Hematopoietic multipotent progenitor cell treated with erythropoietin and hydrocortisone succinate and interleukin-3 and kit ligand, for 17 days (in vitro differentiated cells): Measurements from ENCODE around the gene PRKAG2.

ENCODE experiments used
- DNase-seq: peaks from one replicate; pipeline ENCODE4 v3.0.0-alpha.2; 2015; ENCODE audit warnings: low spot score

The PRKAG2 gene

DNA sequence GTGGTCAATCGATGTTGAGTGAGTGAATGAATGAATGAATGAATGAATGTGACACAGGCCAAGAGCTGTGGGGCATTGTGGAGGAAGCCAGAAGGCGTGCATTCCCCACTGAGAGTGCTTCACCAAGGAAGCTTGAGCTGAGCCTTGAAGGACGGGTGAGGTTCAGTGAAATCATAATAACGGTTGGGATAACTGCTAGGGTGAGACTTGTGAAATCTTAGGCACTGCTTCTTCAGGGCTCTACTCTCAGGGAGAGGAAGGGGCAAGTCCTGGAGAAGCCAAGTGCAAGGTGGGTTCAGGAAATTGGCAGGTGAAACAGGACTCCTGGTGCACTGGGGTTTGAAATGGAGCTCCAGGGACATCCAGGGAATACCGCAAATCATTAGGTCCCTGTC, 23.7 kb upstream of the PRKAG2 start:
- DNase-seq: no peak

GRCh38 chr7:151899513-151900360, 22.8 kb upstream of the PRKAG2 start:
- DNase-seq: no peak

DNA sequence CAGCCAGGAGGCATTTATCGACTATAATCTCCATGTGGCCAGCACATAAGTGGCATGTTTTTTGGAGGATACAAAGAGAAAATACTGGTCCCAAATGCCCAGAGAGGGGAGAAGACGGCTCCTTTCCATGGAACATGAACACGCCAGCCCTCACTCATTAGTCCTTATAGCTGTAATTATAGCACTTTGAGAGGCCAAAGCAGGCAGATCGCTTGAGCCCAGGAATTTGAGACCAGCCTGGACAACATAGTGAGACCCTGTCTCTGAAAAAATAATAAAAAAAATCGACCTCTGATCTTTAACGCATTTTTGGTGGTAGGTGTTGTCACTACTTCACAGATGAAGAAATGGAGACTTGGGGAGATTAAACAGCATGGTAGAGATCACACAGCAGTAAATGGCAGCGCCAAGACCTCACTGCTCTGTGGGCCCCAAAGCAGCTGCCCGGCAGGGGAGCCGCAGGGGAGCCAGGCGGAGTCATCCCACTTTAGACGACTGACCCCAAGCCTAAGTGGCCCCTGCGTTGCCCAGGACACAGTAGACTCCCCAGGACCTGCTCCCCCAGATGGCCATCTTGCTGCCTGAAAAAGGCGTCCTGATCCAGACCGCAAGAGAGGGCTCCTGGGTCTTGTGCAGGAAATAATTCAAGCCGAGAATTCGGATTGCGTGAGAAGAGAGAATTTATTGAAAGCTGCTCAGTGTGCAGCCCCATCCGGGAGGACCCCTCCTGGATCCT, 21.2 kb upstream of the PRKAG2 start:
- no peak for DNase-seq

DNA sequence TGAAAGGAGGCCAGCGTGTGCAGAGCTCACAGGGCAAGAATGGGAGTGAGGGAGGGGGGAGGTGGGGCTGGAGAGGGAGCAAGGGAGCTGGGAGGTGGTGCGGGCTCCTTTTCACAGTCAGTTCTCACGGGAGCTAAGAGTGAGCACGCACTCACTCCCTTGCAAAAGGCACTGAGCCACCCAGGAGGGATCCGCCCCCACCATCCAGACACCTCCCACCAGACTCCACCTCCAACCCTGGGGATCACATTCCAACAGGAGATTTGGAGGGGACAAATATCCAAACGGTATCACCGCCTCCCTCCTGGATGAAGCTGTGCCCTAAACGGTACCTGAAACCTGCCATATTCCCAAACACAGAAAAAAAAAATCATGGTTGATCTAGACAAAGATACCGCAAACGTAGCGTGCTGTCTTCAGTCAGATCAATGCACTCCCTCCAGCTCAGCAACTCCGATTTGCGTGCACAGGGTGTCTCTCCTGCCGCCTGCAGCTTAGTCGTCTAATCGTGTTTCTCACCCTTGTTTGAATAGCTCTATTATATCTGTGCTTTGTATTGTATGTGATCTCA, 20.3 kb upstream of the PRKAG2 start:
- DNase-seq: no peak

DNA sequence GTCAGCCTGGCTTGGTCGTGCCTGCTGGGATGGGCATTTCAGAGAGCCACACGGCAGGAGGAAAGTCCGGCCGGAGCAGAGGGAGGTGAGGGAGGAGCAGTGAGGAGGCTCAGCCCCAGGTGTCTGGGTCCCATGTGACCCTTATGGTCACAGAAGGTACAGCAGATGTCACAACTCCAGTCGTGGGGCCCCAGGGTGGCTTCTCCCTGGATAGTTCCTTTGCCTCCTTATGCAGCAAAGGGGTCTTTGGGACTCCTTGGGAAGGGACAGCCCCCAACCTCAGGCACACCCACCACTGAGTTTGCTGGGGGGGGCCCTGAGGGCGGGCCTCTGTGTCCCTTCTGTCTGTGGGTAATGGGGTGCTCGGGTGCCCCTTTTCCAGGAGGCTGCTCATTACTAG, 19.6 kb upstream of the PRKAG2 start:
- DNase-seq: no peak

DNA sequence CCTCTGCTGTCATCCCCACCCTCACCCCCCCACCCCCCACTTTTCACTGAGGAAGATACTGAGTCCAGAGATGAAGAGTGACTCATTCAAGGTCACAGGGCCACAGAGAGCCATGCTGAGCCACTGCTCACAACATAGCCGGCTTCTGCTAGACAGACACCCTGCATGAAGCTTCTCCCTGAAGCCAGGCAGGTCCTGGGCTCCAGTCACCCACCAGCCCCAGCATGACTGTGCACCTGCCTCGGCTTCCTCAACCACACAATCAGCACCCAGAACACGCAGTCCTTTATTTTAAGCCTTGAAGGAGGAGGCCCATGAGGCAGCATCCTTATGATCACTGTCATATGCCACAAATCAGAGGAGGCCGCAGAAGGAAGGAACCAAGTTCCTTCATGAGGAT, 19.2 kb upstream of the PRKAG2 start:
- no peak for DNase-seq

DNA sequence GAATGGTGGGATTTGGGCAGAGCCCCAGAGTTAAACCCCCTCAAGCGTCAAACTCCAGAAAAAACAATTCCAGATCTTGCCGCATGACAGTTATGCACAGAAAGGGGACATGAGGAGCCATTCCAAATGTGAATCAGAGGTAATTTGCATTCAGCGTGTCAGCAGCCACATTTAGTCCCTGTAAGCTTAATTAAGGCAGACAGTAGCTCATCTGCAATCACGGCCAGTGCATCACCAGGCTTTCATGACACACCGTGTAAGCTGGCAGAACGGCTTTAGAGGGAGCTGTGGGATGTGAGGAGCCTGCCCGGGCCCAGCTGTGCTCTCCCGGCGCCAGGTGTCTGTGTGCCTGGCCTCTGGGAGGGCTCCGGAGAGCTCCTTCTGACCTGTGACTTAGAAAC, 18.7 kb upstream of the PRKAG2 start:
- no peak for DNase-seq

GRCh38 chr7:151895008-151895630, 18.2 kb upstream of the PRKAG2 start:
- DNase-seq: no peak

DNA sequence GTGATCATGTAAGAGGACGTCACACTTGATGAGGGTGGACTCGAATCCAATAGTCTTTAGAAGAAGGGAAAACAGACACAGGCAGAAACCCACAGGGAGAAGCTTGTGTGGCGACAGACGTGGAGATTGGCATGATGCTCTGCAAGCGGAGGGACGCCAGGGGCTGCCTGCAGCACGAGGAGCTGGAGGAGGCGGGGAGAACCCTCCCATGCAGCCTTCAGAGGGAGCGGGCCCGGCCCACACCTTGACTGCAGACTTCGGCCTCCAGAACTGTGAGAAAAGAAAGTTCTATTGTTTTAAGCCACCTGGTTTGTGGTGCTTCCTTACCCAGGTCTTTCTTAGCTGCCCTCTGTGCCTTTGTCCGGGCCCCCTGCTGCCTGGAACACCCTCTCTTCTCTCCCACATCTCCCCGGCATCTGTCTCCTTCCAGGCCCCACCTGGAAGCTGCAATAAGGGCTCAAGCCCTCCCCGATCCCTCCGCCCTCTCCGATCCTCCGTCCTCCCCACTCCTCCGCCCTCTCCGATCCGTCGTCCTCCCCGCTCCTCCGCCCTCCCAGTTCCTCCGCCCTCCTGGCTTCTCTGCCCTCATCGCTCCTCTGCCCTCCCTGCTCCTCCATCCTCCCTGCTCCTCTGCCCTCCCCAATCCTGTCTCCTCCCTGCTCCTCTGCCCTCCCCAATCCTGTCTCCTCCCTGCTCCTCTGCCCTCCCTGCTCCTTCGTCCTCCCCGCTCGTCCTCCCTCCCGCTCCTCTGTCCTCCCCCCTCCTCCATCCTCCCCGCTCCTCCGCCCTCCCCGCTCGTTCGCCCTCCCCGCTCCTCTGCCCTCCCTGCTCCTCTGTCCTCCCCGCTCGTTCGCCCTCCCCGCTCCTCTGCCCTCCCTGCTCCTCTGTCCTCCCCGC, 17.4 kb upstream of the PRKAG2 start:
- no peak for DNase-seq

GRCh38 chr7:151893405-151893923, 16.5 kb upstream of the PRKAG2 start:
- no peak for DNase-seq

DNA sequence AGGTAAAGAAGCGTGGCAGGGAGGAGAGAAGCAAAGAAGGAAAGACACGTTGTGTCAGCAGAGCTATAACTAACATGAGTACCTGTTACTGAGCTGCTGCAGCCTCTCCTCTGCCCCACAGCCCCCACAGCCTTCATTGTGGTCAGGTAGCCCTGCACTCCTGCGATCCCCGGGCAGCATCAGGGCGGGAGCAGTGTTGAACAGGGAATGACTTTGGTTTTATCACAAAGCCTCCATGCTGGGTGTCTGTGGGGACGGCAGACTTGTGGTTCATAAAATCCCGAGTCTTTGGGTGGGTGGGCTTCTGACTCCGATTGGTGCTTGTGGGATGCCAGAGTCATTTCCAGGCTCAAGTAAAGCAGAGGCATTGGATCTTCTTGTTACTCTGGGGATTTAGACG, 14.8 kb upstream of the PRKAG2 start:
- DNase-seq: no peak

- DNase-seq: no peak
Observed at GRCh38 chr7:151891182-151891581, 14.3 kb upstream of the PRKAG2 start.

DNA sequence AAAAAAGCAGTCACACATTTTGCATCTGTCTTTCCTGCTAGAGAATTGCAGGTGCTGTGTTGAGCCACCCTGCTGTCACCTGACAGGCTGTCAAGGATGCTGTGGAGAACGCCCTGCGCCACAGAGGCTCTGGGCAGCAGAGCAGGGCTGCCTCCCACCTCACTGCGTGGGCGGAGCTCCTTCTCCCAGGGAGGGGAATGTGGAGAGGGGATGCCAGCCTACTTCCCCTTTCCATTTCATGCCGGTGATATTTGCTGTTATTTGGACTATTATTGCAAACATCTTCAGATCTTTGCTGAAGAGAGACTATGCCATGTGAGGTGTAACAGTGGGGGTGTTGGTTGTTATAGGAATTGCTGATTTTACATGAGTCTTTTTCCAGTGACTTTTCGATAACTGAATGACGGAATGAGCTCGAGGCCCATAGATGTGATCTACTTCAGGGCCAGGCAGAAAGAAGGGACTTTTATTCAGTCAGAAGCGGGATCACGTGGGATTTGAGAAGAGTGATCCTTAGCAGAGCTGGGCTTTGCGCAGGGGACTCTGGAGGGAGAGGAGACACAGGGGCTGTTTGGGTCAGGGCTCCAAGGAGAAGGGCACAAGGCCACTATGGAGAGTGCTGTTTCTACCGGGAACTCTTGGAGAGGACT, 13.6 kb upstream of the PRKAG2 start:
- DNase-seq: no peak

DNA sequence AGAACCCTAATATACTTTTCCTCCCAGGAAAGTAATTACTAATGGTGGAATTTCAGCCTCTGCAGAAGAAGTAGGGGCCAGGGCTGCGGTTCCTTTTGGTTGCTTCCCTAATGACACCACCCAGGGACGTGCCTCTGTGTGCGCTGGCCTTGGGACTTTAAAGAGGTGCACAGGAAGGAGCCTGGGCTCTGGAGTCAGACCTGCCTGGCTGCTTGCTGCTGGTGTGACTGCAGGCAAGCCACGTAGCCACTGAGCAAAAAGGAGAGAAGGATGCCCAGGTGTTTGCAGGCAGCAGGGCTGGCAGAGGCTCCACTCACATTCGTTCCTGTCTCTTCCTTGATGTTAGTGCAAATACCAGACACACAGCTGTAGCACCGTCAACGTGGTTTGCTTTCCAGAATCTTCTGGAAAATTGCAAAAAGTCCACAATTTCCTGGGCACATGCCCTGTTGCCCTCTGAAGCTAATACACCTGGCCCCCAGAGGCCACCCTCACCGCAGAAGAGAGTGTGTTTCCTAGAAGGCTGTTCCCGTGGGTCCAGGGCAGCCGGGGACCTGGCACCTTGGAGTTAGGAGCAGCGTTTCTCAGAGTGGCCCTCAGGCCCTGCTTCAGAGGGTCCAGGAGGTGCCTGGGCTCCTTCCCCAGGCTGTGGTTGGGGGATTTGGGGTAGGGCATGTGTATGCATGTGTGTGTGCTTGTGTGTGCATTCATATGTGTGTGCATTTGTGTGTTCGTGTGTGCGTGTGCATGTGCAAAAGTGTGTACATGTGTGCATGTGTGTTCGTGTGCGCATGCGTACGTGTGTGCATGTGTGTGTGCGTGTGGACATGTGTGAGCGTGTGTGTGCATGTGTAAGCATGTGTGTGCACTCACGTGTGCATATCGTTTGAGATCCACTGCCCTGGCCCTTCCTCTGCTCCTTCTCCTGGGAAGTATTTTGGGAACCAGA, 12.8 kb upstream of the PRKAG2 start:
- DNase-seq: no peak

DNA sequence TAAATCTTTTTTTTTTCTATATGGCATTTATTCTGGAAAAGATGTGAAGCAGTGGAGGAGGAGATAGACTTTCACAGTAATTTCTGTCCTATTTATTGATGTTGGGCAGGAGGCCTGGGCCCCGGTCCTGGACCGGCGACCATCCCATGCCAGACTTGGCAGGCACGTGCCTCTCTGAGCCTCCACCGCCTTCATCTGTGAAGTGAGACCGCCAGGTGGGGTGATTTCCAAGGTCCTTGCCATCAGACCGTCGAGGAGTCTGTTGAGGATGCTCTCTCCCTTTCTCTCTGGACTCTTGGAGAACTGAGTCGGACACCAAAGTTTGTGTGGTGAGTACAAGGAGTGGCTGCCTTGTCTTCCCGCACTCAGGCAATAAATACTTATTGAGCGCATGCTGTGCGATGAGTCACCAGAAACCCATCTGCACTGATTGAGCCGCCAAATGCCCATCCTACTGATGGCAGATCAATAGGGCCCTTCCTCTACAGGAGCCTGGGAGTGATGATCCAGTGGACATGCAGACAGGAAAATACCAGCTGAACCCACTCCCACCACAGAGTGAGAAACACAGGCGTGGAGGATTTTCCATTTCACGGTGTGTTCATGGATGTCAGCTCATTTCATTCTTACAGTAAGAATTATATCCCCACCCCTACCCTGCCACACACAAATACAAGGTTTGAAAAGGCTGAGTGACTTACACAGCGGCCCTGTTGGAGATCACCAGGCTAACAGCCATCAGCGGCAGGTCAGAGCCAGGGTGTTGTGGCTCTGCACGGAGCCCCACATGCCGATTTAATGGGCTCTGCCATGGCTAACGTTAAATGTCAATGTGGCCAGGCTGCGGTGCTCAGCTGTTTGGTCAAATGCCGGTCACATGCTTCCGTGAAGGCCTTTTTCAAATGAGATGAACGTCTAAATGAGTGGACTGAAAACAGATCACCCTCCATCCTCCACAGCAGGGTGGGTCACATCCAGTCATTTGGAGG, 11.5 kb upstream of the PRKAG2 start:
- no peak for DNase-seq

DNA sequence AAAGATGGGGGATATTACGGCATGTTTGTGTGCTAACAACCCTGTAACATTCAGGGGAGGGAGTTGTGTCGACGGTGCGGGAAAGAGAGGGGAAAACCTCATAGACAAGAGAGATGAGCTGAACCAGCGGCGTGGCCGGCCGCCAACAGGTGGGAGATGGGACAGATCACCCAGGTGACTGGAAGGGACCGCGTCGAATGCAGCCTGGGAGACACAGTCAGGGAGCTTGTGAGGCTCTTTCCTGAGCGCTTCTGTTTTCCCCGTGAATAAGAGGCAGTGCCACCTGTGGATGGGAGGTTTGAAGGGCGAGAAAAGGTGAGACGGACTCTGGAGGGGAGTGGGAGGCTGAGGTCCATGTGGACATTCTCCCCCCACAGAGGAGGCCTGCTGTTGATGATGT, 9.9 kb upstream of the PRKAG2 start:
- no peak for DNase-seq

DNA sequence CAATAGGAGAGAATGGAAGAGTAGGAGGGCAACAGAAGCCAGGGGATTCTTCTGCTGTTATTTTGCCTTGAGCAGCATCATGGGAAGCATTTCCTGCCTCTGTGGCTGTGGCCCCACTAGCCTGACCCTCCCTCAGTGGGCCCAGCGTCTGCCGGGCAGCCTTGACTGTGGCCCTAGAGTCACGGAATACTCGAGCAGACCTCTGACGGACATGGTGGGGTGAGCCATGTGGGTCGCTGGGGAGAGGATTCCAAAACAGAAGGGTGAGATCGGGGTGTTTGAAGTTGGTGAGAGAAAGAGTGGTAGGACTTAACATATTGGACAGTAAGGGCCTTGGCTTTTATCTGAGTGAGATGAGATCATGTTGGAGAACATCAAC, 8.3 kb upstream of the PRKAG2 start:
- no peak for DNase-seq
